NT2/D1 (cell line): ENCODE results near the gene PODXL2.

Experiments
- SUZ12 ChIP-seq: IDR thresholded peaks from 2 replicates; pipeline ENCODE4 v1.6.1; 2011; ENCODE audit not compliant: insufficient read length, insufficient read depth; ENCODE audit errors: extremely low read depth
- ZNF274 ChIP-seq: IDR thresholded peaks from 2 replicates; pipeline ENCODE4 v1.6.1; 2011; ENCODE audit warnings: mild to moderate bottlenecking, low read depth, low read length

- TF ChIP-seq SUZ12, result no peak
- TF ChIP-seq ZNF274, result no peak
These were observed 18.3 kb downstream of the PODXL2 start for GRCh38 chr3:127647166-127647844.
